Measurements from ENCODE around the gene CYP19A1. TPM values are rescaled to one million over a fixed set of nuclear protein-coding genes. Genes with fewer than 3 reads are reported as not detected.

The CYP19A1 gene
- total and polyA plus RNA-seq, 9 of the 15 experiments (the other 6 are each of a cell fraction or from before 2014, with no cell fraction given) = 0.16 to 0.63 (median 0.47) TPM; not detected in 3

DNA sequence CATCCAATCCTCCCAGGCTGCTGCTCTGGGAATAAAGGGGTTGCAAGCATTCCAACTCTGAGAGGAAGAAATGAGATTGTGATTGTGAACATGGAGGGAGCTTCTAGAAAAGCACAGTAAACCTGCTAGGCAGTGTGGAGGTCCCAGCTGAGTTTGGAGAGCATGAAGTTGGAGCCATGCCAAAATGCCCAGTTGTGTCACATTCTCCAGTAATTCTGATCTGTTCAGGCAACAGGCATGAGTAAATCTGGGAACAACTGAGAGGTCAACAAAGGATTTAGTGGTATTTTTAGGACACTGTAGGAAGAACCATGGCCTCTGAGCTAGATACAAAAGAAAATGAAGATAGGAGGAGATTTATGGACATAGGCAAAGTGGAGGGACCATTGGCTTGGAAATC, 74.7 kb downstream of the CYP19A1 start:
- Histone ChIP-seq H4K20me1 (replicated peaks; ENCODE audit: control insufficient read depth, insufficient read depth, low read length) (no peaks in the 10 kb centered on the region; the same call in 1 of the 2 replicates), H3K27me3 (ENCODE audit: control insufficient read depth in 2 of 2, insufficient read depth in 2 of 2, low read length in 2 of 2) (peaks cover 21 to 42% of the 10 kb centered on the region in 2 experiments; a peak in 4 of 5 replicates), H3K36me3 (ENCODE audit: control insufficient read depth, insufficient read depth, low read length) (no peaks in the 10 kb centered on the region), H2AFZ (ENCODE audit: low read depth, low read length) (no peak overlapping the region), H3K9me1 (ENCODE audit: control insufficient read depth, insufficient read depth, low read length) (no peaks in the 10 kb centered on the region), H3K27ac (ENCODE audit: extremely low read depth, low read depth, low read length) (no peak overlapping the region), H3K79me2 (ENCODE audit: control insufficient read depth, insufficient read depth, low read length) (no peaks in the 10 kb centered on the region), H3K9ac (ENCODE audit: insufficient read depth in 1 of 2, low read depth in 2 of 2, low read length in 2 of 2) (no peak overlapping the region), H3K4me1 (replicated peaks in 1 of 2; ENCODE audit: control insufficient read depth in 2 of 2, insufficient read depth in 2 of 2, low read length in 2 of 2) (peaks cover 0 to 5% of the 10 kb centered on the region in 2 experiments; a peak in 1 of 5 replicates), H3K4me3 (no peak overlapping the region), H3K4me2 (ENCODE audit: insufficient read depth, low read length) (no peak overlapping the region), H3K9me3 (replicated peaks; ENCODE audit: control insufficient read depth, insufficient read depth, low read depth, low read length) (no peaks in the 10 kb centered on the region)
- DNase-seq (ENCODE audit: extremely low read depth in 1 of 4, low spot score in 3 of 4) (no peak), FAIRE-seq (no peak), ATAC-seq (no peak)
- no TSS peak for BruUV-seq (replicated peaks)
- ChIA-PET POLR2A (interaction anchor here (1.1 kb wide), 1 partner anchor 41 kb away, joined by 3 read pairs; no protein-coding TSS in a partner anchor), CTCF (ENCODE audit: low intra/inter-chr PET ratio) (no interaction called here)
- in situ Hi-C loops (cut with MboI) = no loop called here
- TF ChIP-seq RBM39 (optimal IDR thresholded peaks at IDR 0.05; ENCODE audit: low read depth, low read length) = no peak
- TF ChIP-seq NFIC (IDR thresholded peaks at IDR 0.05) = peak; percentile 48; the same call in 1 of the 2 replicates
- peak; percentile 19; the same call in 1 of the 2 replicates for TF ChIP-seq NFIX (CRISPR knock-in tag; IDR thresholded peaks at IDR 0.05; ENCODE audit: low read depth)
- intact Hi-C loops (cut with micrococcal nuclease) = no loop called here

DNA sequence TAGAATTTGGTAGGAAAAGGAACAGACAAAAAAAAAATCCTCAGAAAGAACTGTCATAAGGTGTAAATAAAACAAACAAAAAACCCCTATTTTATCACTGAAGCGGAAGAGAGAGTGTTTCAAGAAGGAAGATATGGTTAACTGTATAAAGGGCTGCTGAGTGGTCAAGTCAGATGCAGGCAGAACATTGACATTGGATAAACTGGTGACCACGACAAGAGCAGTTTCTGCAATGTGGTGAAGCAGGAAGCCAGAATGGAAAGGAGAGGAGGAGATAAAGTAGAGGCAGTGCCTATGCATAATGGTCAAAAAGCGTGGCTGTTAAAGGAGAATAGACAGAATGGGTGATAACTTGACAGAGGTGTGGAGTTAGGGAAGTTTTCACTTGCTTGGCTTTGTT, 75.3 kb downstream of the CYP19A1 start:
- peaks cover 21 to 42% of the 10 kb centered on the region in 2 experiments; a peak in 4 of 5 replicates for H3K27me3 ChIP-seq (ENCODE audit: control insufficient read depth in 2 of 2, insufficient read depth in 2 of 2, low read length in 2 of 2)
- no peak for FAIRE-seq
- no peaks in the 10 kb centered on the region for H3K9me1 ChIP-seq (ENCODE audit: control insufficient read depth, insufficient read depth, low read length)
- WGBS (ENCODE audit: insufficient coverage, low coverage, missing lambda C conversion rate) = 0% methylated on average over 3 of the region's 3 CpGs
- H3K4me3 ChIP-seq = no peak overlapping the region
- no peaks in the 10 kb centered on the region; the same call in 1 of the 2 replicates for H4K20me1 ChIP-seq (replicated peaks; ENCODE audit: control insufficient read depth, insufficient read depth, low read length)
- no peak overlapping the region for H3K4me2 ChIP-seq (ENCODE audit: insufficient read depth, low read length)
- CTCF ChIA-PET (ENCODE audit: low intra/inter-chr PET ratio) = no interaction called here
- TF ChIP-seq ZFP1 (CRISPR knock-in tag; IDR thresholded peaks at IDR 0.05) (no peak), KLF1 (tag; IDR thresholded peaks at IDR 0.05) (no peak), TAF15 (IDR thresholded peaks at IDR 0.05; ENCODE audit: low read depth, low read length) (no peak), SREBF1 (IDR thresholded peaks at IDR 0.05; ENCODE audit: borderline replicate concordance, low read depth, low read length) (no peak), ZNF41 (CRISPR knock-in tag; conservative IDR thresholded peaks at IDR 0.05) (no peak), ZNF551 (CRISPR knock-in tag; IDR thresholded peaks at IDR 0.05) (no peak), ZNF766 (CRISPR knock-in tag; conservative IDR thresholded peaks at IDR 0.05) (no peak), BRD4 (IDR thresholded peaks at IDR 0.05) (no peak), YBX1 (IDR thresholded peaks at IDR 0.05) (no peak)
- TF ChIP-seq, protein P1, sequence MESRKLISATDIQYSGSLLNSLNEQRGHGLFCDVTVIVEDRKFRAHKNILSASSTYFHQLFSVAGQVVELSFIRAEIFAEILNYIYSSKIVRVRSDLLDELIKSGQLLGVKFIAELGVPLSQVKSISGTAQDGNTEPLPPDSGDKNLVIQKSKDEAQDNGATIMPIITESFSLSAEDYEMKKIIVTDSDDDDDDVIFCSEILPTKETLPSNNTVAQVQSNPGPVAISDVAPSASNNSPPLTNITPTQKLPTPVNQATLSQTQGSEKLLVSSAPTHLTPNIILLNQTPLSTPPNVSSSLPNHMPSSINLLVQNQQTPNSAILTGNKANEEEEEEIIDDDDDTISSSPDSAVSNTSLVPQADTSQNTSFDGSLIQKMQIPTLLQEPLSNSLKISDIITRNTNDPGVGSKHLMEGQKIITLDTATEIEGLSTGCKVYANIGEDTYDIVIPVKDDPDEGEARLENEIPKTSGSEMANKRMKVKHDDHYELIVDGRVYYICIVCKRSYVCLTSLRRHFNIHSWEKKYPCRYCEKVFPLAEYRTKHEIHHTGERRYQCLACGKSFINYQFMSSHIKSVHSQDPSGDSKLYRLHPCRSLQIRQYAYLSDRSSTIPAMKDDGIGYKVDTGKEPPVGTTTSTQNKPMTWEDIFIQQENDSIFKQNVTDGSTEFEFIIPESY (CRISPR knock-in tag; IDR thresholded peaks at IDR 0.05) = no peak
- TF ChIP-seq, protein P2, sequence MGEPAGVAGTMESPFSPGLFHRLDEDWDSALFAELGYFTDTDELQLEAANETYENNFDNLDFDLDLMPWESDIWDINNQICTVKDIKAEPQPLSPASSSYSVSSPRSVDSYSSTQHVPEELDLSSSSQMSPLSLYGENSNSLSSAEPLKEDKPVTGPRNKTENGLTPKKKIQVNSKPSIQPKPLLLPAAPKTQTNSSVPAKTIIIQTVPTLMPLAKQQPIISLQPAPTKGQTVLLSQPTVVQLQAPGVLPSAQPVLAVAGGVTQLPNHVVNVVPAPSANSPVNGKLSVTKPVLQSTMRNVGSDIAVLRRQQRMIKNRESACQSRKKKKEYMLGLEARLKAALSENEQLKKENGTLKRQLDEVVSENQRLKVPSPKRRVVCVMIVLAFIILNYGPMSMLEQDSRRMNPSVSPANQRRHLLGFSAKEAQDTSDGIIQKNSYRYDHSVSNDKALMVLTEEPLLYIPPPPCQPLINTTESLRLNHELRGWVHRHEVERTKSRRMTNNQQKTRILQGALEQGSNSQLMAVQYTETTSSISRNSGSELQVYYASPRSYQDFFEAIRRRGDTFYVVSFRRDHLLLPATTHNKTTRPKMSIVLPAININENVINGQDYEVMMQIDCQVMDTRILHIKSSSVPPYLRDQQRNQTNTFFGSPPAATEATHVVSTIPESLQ (CRISPR knock-in tag; IDR thresholded peaks at IDR 0.05) = no peak
- in situ Hi-C loops (cut with MboI) = no loop called here
- POLR2A ChIA-PET = no interaction called here
- no peaks in the 10 kb centered on the region for H3K36me3 ChIP-seq (ENCODE audit: control insufficient read depth, insufficient read depth, low read length)
- no TSS peak for BruUV-seq (replicated peaks)
- H3K79me2 ChIP-seq (ENCODE audit: control insufficient read depth, insufficient read depth, low read length) = no peaks in the 10 kb centered on the region
- DNase-seq (ENCODE audit: extremely low read depth in 1 of 4, low spot score in 3 of 4) = no peak
- no peaks in the 10 kb centered on the region for H3K9me3 ChIP-seq (replicated peaks; ENCODE audit: control insufficient read depth, insufficient read depth, low read depth, low read length)
- peaks cover 0 to 5% of the 10 kb centered on the region in 2 experiments; a peak in 1 of 5 replicates for H3K4me1 ChIP-seq (replicated peaks in 1 of 2; ENCODE audit: control insufficient read depth in 2 of 2, insufficient read depth in 2 of 2, low read length in 2 of 2)
- intact Hi-C loops (cut with micrococcal nuclease) = no loop called here
- no peak overlapping the region for H2AFZ ChIP-seq (ENCODE audit: low read depth, low read length)
- no peak overlapping the region for H3K9ac ChIP-seq (ENCODE audit: insufficient read depth in 1 of 2, low read depth in 2 of 2, low read length in 2 of 2)
- H3K27ac ChIP-seq (ENCODE audit: extremely low read depth, low read depth, low read length) = no peak overlapping the region
- no peak for ATAC-seq

Data from K562 (cell line).